OCI-LY7 (cell line): ENCODE data around the gene XYLT1. TPM values are rescaled to one million over a fixed set of nuclear protein-coding genes. Genes with fewer than 3 reads are reported as not detected.

Experiments used
- BruUV-seq: library from RNA; stranded (reverse); fragments of 400-500 nt; replicated peaks from 2 replicates; lab custom pipeline; 2021; lab: Mats Ljungman, UMichigan
- CTCF ChIA-PET: fragments of 300-600 bp; sonication (Branson Sonifier 250); formaldehyde crosslinking; loops from one replicate; lab custom pipeline; 2022; ENCODE audit warnings: antibody characterized with exemption; ENCODE audit not compliant: unreplicated experiment; lab: Charles Lee
- POLR2A ChIA-PET: fragments of 300-600 bp; sonication (Branson Sonifier 250); formaldehyde crosslinking; loops from one replicate; lab custom pipeline; 2022; ENCODE audit warnings: antibody characterized with exemption; lab: Charles Lee
- DNase-seq: peaks from one replicate; pipeline ENCODE4 v3.0.0-alpha.2; 2015; ENCODE audit warnings: low spot score
- H2AFZ ChIP-seq: fragments of 200-600 bp; sonication (generic), shearing (Covaris generic); 2 replicates; pipeline ENCODE4 v1.6.1; 2014; ENCODE audit warnings: mild to moderate bottlenecking, antibody characterized with exemption, low read length, moderate library complexity
- H3K27ac ChIP-seq: fragments of 200-600 bp; sonication (generic); 2 replicates; pipeline ENCODE4 v1.5.1; 2014; ENCODE audit warnings: mixed run types, low read depth, mild to moderate bottlenecking, moderate library complexity, low read length, inconsistent platforms; ENCODE audit not compliant: poor library complexity, severe bottlenecking
- H3K36me3 ChIP-seq: fragments of 200-600 bp; sonication (generic); 2 replicates; pipeline ENCODE4 v1.6.1; 2014; ENCODE audit warnings: mild to moderate bottlenecking, antibody characterized with exemption, low read length, moderate library complexity, mixed read lengths; ENCODE audit not compliant: insufficient read depth
- H3K4me1 ChIP-seq: fragments of 200-600 bp; sonication (generic); 2 replicates; pipeline ENCODE4 v1.5.1; 2014; ENCODE audit warnings: mild to moderate bottlenecking, low read length; ENCODE audit not compliant: insufficient read depth, poor library complexity, severe bottlenecking
- H3K4me2 ChIP-seq: fragments of 200-600 bp; sonication (generic); 2 replicates; pipeline ENCODE4 v1.6.1; 2014; ENCODE audit warnings: mild to moderate bottlenecking, low read length
- H3K4me3 ChIP-seq: fragments of 200-600 bp; sonication (generic); 2 replicates; pipeline ENCODE4 v1.5.1; 2014; ENCODE audit warnings: mild to moderate bottlenecking, low read depth, low read length; ENCODE audit not compliant: poor library complexity, severe bottlenecking
- H3K79me2 ChIP-seq: fragments of 200-600 bp; sonication (generic); 2 replicates; pipeline ENCODE4 v1.6.1; 2016; ENCODE audit warnings: low read depth, mild to moderate bottlenecking, low read length, moderate library complexity, mixed read lengths; ENCODE audit not compliant: insufficient read depth
- H3K9me2 ChIP-seq: fragments of 200-600 bp; sonication (generic); 2 replicates; pipeline ENCODE4 v1.6.1; 2016; ENCODE audit warnings: mild to moderate bottlenecking, low read length, mixed read lengths; ENCODE audit not compliant: insufficient read depth
- H3K9me3 ChIP-seq: fragments of 200-600 bp; sonication (generic); 2 replicates; pipeline ENCODE4 v1.6.1; 2014; ENCODE audit warnings: mild to moderate bottlenecking, mixed run types, low read length, mixed read lengths
- H4K20me1 ChIP-seq: fragments of 200-600 bp; sonication (generic); 2 replicates; pipeline ENCODE4 v1.6.1; 2014; ENCODE audit warnings: mild to moderate bottlenecking, antibody characterized with exemption, low read length, moderate library complexity, mixed read lengths; ENCODE audit not compliant: insufficient read depth
- CTCF ChIP-seq: fragments of 200-600 bp; sonication (generic); conservative IDR thresholded peaks from 2 replicates; pipeline ENCODE4 v1.5.1; 2014; ENCODE audit warnings: mild to moderate bottlenecking, antibody characterized with exemption, low read length, moderate library complexity, mixed read lengths
- EZH2phosphoT487 ChIP-seq: fragments of 200-600 bp; sonication (generic); IDR thresholded peaks from 2 replicates; pipeline ENCODE4 v1.6.1; 2018; ENCODE audit warnings: low read depth, borderline replicate concordance, mild to moderate bottlenecking, mixed run types, antibody characterized with exemption, low read length, moderate library complexity, mixed read lengths
- intact Hi-C: fragments of 100-400 bp; cut with micrococcal nuclease; formaldehyde crosslinking; loops from one replicate; pipeline ENCODE4 v1.10.0; 2022; ENCODE audit not compliant: unreplicated experiment
- total RNA-seq, 2 experiments: library from RNA; depleted of rRNA in 1 of 2; stranded (reverse); fragments of >200 nt in 1 of 2; shearing (Covaris generic) in 1 of 2; gene quantifications; 2 replicates each; pipeline ENCODE4 v1.2.3, GENCODE V29; 2014 to 2022

The XYLT1 gene
- total RNA-seq, 2 experiments from 2014 or later = 36.3 to 50.0 TPM

- Histone ChIP-seq H3K79me2 (peaks cover 11% of the 10 kb centered on the region; the same call in 1 of the 2 replicates), H3K4me1 (peaks cover 35% of the 10 kb centered on the region), H4K20me1 (peaks cover 6% of the 10 kb centered on the region; the same call in 1 of the 2 replicates), H3K9me3 (no peaks in the 10 kb centered on the region), H3K4me3 (no peak overlapping the region), H3K4me2 (peak overlapping the region; percentile 41), H2AFZ (peak overlapping the region; percentile 78), H3K27ac (no peak overlapping the region), H3K36me3 (no peaks in the 10 kb centered on the region), H3K9me2 (no peaks in the 10 kb centered on the region)
- ChIA-PET CTCF (no interaction called here), POLR2A (interaction anchor here (0.5 kb wide), 1 partner anchor 108 kb away, joined by 3 read pairs; no protein-coding TSS in a partner anchor)
- intact Hi-C loops = loop anchor here (5.0 kb wide), 1 partner anchor 342 kb away; no protein-coding TSS in a partner anchor
- BruUV-seq = no TSS peak
- no peak for DNase-seq
- no peak for TF ChIP-seq EZH2phosphoT487
- TF ChIP-seq CTCF = no peak
Observed at GRCh38 chr16:17474037-17474436, 3.3 kb upstream of the XYLT1 start.

- peaks cover 7% of the 10 kb centered on the region; the same call in 1 of the 2 replicates for H3K36me3 ChIP-seq
- DNase-seq = no peak
- peaks cover 10% of the 10 kb centered on the region; the same call in 1 of the 2 replicates for H4K20me1 ChIP-seq
- no TSS peak for BruUV-seq
- no peak overlapping the region for H2AFZ ChIP-seq
- peaks cover 48% of the 10 kb centered on the region for H3K4me1 ChIP-seq
- no peak overlapping the region for H3K27ac ChIP-seq
- CTCF ChIA-PET = no interaction called here
- intact Hi-C loops = loop anchor here (5.0 kb wide), 1 partner anchor 340 kb away; no protein-coding TSS in a partner anchor
- H3K4me3 ChIP-seq = no peak overlapping the region
- no peaks in the 10 kb centered on the region for H3K9me2 ChIP-seq
- H3K9me3 ChIP-seq = no peaks in the 10 kb centered on the region
- no peak overlapping the region for H3K4me2 ChIP-seq
- peaks cover 33% of the 10 kb centered on the region for H3K79me2 ChIP-seq
- POLR2A ChIA-PET = no interaction called here
- TF ChIP-seq CTCF (no peak), EZH2phosphoT487 (no peak)
Observed at GRCh38 chr16:17471719-17472461, 1.1 kb upstream of the XYLT1 start.
